Middle frontal gyrus (tissue), 1 donor: Measurements from ENCODE around the gene SMIM21.

Experiments
- DNase-seq: peaks from one replicate; pipeline ENCODE4 v3.0.0-alpha.2; 2015; ENCODE audit warnings: low spot score; ENCODE audit errors: extremely low spot score

The SMIM21 gene

DNA sequence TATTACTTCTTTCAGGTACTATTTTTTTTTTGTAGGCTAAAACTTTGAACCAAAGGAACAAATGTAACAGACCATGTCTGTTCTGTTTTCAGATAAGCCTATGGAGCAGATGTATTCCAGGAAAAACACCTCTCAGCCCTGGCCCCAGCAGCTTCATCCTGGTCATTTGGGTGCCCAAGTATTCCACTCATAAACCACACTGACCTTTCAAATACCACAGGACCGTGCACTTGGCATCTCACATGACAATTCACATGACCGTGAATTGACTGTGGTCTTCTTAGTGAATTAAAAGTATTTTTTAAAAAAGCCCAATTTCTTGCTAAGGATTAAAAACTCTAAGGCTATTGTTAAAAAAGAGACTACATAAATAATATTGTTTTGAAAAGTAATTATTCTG is 50.2 kb downstream of the SMIM21 start:
- DNase-seq, result no peak

DNA sequence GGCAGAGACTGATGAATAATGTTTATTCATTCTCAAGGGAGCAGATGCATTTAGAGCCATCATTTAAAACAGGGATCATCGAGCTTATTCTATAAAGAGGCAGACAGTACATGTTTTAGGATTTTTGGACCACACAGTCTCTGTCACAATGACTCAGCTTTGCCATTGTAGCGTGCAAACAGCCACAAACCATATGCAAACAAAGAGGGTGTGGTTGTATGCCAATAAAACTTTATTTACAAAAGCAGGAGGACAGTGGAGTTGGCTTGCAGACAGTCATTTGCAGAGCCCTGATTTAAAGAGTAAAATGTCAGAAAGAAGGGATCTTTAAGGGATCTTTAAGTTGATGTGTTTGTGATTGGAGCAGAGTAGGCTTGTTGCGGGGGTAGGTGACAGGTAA is 51.5 kb downstream of the SMIM21 start:
- DNase-seq, result no peak

DNA sequence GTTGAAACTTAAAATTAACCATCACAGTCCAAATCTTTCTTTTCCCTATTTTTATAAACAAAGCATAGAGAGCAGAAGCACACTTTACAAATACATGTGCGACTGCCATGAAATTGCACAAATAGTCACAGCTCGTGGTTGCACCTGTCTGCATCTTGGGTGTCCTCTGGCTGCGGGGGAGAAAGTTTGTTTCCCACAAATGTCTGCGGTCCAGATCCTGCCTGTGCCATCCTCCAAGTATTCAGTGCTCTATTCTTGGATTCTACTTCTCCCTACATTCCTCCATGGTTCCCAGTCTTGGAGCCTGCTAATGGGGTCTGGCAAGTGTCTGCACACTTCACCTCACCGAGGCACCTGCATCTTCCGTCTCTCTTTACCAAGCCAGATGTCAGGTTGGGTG is 52.2 kb downstream of the SMIM21 start:
- no peak for DNase-seq

DNA sequence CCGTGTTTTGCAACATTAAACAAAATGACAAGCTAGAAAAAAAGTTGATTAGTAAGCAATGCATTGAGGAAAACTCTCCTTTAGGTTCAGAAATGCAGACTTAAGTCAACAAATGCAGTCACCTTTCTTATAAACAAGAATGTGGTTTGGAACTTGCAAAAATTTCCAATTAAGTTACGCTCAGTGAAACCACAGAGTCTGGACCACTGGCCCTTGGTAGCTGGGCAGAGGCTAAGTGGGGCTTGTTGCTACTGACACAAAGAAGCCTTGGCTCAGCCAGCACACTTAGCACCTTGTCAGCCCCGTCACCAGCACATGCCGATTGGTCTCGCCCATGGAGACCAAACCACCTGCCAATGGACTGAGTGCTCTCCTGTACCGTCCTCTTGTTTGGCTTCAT is 53.0 kb downstream of the SMIM21 start:
- DNase-seq, result no peak

DNA sequence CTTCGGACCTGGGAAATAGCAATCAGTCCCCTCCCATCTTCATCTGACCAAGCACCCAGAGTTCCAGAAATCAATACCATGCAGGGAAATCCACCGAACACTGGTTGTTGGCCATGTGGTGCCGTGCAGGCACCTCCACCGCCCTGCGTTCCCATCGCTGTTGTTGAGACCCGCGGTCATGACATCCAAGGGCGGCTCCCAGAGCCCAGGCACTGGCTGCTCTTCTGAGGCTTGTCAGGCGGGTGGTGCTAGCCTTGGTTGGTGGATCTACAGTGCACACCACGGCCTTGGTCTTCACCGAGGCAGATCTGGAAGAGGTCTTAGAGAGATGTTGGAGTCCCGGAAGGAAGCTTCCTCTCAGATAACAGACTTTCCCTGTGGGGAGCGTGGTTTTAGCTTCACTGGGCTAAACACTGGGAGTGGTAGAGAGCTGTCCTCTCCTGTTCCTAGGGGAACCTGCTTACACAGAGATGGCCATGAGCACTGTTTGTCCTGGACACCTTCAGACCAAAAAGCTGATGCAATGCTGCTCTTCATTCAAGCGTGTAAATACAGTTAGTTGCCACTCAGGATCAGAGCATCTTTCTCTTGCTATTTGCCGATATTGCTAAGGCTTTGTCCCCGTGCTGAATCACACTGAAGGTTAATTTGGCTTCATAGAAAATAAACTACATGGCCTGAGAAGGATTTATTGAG is 58.3 kb downstream of the SMIM21 start:
- DNase-seq, result no peak

DNA sequence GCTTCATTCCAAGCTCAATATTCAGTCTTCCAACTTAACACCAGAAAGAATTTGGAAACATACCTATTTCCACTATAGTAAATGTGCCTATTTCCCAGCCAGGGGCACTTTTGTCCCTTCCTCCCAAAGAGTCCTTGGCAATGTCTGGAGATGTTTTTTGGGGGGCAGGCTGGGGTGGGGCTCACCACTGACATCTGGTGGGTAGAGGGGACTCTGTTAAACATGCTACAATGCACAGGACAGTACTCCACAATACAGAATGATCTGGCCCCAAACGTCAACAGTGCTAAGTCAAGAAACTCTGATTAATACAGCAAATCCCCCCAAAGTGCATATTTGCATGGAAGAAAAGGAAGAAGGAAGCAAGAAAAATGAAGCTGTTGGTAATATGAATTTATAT is 61.7 kb downstream of the SMIM21 start:
- no peak for DNase-seq

DNA sequence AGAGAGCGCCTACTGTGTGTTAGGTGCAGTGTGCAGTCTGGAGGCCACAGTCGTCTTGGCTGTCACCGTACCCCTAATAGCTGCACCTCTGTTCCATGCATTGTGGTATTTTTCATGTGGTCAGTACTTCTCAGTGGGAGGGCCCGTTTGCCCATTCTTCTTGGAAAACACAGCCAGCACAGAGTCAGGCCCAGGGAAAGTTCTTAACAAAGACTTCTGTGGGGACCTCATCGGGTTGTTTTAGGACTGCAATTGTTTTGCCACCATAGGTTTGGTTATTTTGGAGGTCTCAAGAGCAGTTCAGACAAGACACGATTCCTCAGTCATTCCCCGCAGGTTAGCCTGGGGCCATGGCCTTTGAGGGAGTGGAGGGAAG is 62.3 kb downstream of the SMIM21 start:
- no peak for DNase-seq

DNA sequence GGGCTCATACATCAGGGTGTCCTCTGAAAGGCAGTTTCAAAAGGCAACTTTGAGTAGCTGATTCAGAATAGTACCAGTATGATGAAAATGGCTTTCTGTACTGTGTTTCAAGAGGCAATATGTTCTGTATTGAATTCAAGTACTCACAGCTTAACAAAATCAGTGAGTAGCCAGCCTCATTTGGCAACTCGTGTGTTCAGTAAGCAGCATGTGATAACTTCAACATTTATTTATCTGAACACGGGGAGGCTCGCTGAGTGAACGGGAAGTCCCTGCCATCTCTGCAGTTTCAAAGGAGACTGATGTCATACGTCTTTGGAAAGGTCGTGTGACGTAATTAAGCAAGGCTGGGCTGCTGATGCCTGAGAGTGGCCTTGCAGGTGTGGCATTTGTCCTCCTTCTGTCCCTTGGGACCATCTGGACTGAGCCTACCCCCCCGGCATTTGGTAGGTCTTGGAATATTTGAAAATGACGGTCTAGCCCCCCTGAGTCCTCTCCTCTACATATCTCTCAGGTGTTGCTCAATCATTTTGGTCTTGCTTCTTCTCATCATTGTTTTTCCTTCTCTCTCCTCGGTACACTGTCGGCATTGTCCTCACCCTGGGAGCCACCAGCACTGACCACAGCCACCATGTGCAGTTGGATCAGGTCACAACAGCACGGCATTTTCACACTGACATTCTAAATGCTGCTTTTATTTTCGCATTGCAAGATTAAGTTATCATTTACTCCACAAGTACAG is 62.8 kb downstream of the SMIM21 start:
- DNase-seq, result no peak

DNA sequence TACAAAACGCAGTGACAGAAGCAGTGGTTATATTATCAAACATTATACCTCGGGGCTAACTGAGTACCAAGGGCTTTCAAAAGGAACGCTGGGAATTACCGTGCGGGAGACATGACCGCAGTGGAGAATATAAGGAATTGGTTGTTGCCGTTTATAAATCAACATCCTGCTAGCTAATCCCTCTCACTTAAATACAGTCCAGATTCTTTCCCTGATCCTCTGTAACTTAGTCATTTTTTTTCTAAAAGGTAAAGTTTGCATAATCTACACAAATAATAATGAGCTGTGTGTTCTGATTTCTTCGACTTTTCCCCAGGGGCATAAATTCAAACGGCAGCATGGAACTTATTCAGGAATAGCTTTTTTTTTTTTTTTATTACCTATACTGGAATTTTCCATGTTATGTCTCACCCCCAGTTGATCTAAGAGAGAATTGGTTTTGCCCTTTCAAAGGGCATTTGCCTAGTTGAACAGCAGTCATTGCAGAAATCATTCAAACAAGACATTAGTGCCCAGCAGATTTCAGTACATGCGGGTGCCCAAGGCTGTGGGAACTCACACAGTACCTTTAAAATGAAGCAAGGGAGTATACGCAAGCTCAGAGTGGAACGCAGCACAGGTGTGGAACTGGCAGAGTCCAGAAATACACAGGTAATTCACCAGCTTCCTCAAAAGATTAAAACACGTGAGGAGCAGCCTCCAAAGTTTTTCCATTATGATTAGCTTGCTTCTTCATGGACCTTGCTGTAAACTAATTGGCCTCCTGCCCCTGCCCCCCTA is 63.9 kb downstream of the SMIM21 start:
- DNase-seq, result no peak

DNA sequence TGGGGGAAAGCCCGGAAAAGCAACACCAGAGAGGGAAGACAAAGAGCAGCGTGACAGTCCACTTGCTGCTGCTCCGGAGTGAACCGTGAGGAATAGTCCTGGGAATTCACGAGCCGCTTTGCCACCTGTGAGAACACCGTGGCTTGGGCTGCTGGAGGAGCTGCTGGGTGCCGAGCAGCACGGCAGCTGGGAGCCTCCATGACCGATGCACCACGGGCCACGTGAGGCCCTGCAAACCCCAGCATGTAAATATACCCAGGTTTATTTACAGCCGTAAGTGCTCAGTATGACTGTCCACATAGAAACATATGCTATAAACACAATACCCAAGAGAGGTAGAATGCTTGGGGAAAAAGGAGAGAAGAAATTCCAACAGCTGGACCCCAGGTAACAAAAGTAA is 65.1 kb downstream of the SMIM21 start:
- DNase-seq, result no peak

DNA sequence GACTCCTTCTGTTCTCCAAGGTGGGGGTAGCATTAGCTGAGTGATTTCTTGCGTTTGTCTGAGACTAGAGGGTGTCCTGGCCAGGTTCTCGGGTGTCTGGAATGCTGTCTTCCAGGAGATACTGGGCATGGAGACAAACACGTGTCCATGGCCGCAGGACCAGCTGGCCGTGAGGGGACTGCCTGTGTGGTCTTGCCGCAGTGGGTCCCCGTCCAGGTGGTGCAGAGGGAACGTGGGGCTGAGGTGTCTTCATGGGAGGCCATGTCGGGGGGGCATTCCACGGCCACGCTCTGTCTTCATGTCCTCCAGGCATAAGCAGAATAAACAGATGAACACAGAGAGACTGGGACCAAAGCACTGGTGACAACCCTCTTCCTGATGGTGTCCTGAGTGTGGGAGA is 66.6 kb downstream of the SMIM21 start:
- DNase-seq, result no peak

DNA sequence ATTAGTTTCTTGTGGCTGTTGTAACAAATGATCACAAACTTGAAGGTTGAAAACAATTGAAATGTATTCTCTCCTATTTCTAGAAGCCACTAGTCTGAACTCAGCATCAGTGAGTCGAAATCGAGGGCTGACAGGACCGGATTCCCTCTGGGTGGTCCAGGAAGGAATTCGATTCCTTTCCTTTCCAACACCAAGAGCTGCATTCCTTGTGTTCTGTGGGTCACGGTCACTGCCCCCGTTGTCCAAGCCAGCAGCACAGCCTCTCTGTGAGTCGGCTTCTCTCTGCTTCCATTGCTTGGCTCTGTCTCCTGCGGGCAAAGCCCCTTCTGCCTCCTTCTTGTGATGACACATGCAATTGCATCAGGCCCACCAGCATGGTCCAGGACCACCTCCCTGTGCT is 67.3 kb downstream of the SMIM21 start:
- DNase-seq, result no peak
